SK-N-MC (cell line): ENCODE results near the gene UBE3A.

Experiments used
- EZH2 ChIP-seq: fragments of 200-600 bp; sonication (generic); IDR thresholded peaks from one replicate; pipeline ENCODE4 v1.6.1; 2017; ENCODE audit warnings: antibody characterized with exemption
- POLR2AphosphoS5 ChIP-seq: IDR thresholded peaks from 2 replicates; pipeline ENCODE4 v1.6.1; 2012; ENCODE audit warnings: mild to moderate bottlenecking, low read depth, low read length, borderline replicate concordance

- TF ChIP-seq EZH2 (no peak), POLR2AphosphoS5 (no peak)
These were observed 48.5 kb upstream of the UBE3A start for GRCh38 chr15:25487226-25487884.
